Jurkat, Clone E6-1 (cell line): ENCODE results near the gene SPOP.
"Not testable (repeated sequence)": the region's sequence is repeated elsewhere in the genome, so short reads cannot be mapped to it uniquely, and the experiment has no call there.

Source experiments
- DNase-seq: peaks from one replicate; pipeline ENCODE4 v3.0.0-alpha.2; 2011; ENCODE audit warnings: low read depth, low spot score
- H3K4me3 ChIP-seq: 2 replicates; pipeline ENCODE4 v1.5.1; 2011; ENCODE audit warnings: mild to moderate bottlenecking, low read length, control low read depth, moderate library complexity

The SPOP gene

GRCh38 chr17:49567104-49567521, 110.8 kb downstream of the SPOP start:
- DNase-seq: no peak

DNA sequence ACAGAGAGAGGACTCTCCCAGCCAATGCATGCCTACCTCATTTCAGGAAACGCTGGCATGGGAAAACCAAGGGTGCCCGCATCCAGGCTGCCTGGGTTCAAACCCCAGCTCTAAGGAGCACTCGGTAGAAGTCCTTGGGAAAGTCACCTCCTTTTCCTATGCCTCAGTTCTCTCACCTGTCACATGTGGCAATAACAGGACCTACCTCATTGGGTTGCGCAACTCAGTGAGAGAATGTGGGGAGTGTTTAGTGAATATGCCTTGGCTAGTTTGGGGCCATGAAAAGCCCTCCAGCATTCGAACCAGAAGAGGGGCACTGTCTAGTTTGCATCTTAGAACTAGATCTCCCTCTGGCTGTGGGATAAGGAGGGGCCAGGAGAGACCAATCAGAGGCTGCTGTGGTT, 111.2 kb downstream of the SPOP start:
- H3K4me3 ChIP-seq: no peak overlapping the region
- no peak for DNase-seq

More at GRCh38 chr17:49567104-49567521, 110.8 kb downstream of the SPOP start:
- no peak overlapping the region for H3K4me3 ChIP-seq

- no peak overlapping the region for H3K4me3 ChIP-seq
- no peak for DNase-seq
Observed at GRCh38 chr17:49565948-49566491, 111.9 kb downstream of the SPOP start.

GRCh38 chr17:49564638-49565037, 113.3 kb downstream of the SPOP start:
- H3K4me3 ChIP-seq: no peak overlapping the region
- no peak for DNase-seq

- peak; percentile 60 for DNase-seq
- no peak overlapping the region for H3K4me3 ChIP-seq
Observed at GRCh38 chr17:49557312-49558024, 120.4 kb downstream of the SPOP start.

DNA sequence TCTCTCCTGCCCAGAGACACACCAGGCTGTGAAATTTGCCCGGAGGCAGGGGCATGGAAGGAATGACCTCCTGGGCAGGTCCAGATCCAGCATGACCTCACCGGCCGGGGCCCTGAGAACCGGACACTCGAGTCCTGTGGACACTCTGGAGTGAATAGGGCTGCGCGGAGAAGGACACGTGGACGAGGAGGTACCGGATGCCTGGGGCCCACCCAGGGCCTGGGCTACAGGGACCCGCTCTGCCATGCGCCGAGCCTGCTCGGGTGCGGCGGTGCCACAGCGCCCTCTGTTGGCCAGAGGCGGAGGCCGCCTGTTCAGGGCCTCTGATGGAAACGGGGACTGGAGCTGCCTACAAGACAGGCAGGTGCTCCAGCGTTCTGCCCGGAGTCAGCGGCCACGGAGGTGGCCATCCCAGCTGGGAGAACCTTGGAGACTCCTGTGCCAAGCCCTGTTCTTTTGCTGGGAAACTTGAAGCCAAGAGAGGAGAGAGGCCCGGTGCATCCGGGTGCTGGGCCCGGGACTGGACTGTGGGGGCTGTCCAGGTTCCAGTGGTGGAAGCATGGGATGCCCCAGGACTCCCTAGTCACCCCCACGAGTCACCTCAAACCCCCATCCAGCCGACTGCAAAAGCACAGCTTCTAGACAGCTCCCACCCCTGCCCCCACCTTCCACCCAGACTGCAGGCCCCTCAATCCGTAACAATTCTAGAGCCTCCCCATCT, 121.5 kb downstream of the SPOP start:
- no peak overlapping the region for H3K4me3 ChIP-seq

GRCh38 chr17:49555495-49556222, 122.2 kb downstream of the SPOP start:
- no peak for DNase-seq
- no peak overlapping the region for H3K4me3 ChIP-seq

More for the DNA sequence above, 121.5 kb downstream of the SPOP start:
- peak; percentile 60 for DNase-seq

GRCh38 chr17:49554694-49555494, 123.0 kb downstream of the SPOP start:
- H3K4me3 ChIP-seq: no peak overlapping the region
- no peak for DNase-seq

GRCh38 chr17:49553676-49554335, 124.1 kb downstream of the SPOP start:
- H3K4me3 ChIP-seq: no peak overlapping the region
- no peak for DNase-seq

DNA sequence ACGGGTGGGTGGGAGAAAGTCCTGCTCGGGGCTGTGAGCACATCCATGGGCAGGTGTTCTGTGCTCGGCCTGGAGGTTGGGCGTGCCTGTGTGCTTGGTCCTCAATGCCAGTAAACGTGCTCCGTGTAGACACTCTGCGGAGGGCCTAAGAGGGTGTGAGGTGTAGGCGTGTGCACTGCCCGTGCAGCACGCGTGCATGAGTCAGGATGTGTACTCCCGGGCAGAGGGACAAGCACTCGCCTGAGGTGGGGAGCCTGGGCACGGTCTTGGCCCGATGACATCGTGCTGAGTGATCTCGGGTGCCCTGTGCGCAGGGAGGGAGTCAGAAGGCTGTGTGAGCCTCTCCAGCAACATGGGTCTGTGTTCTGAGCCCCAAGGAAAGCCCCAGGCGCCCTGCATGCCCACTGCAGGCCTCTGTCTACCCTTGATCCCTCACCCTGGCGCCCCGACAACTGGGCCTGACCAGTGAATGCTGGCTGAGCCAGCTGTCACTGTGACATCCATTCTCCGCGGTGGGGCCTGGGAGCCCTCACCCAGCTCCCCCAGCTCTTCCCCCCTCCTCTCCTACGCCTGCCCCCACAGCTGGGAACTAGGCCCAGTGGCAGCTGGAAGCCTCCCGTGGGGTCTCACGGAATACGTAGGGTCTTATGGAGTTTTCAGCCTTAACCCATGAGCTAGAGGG, 125.7 kb downstream of the SPOP start:
- DNase-seq: no peak

GRCh38 chr17:49551221-49552069, 126.5 kb downstream of the SPOP start:
- no peak for DNase-seq

More for the DNA sequence above, 125.7 kb downstream of the SPOP start:
- H3K4me3 ChIP-seq: no peak overlapping the region

GRCh38 chr17:49550764-49551163, 127.1 kb downstream of the SPOP start:
- DNase-seq, H3K4me3 ChIP-seq: not testable (repeated sequence)

More at GRCh38 chr17:49551221-49552069, 126.5 kb downstream of the SPOP start:
- H3K4me3 ChIP-seq: no peak overlapping the region

- no peak overlapping the region for H3K4me3 ChIP-seq
- no peak for DNase-seq
Observed at GRCh38 chr17:49549691-49550678, 127.9 kb downstream of the SPOP start.

GRCh38 chr17:49549311-49549605, 128.6 kb downstream of the SPOP start:
- no peak for DNase-seq

More at GRCh38 chr17:49549311-49549605, 128.6 kb downstream of the SPOP start:
- no peak overlapping the region for H3K4me3 ChIP-seq
